NT2/D1 (cell line): ENCODE results near the gene HOXB9.

Experiments
- SUZ12 ChIP-seq: IDR thresholded peaks from 2 replicates; pipeline ENCODE4 v1.6.1; 2011; ENCODE audit not compliant: insufficient read length, insufficient read depth; ENCODE audit errors: extremely low read depth
- YY1 ChIP-seq: IDR thresholded peaks from 2 replicates; pipeline ENCODE4 v1.6.1; 2011; ENCODE audit not compliant: insufficient read length, insufficient read depth
- ZNF274 ChIP-seq: IDR thresholded peaks from 2 replicates; pipeline ENCODE4 v1.6.1; 2011; ENCODE audit warnings: mild to moderate bottlenecking, low read depth, low read length

GRCh38 chr17:48612456-48612853 lies 13.7 kb downstream of the HOXB9 start:
- no peak for TF ChIP-seq YY1
- TF ChIP-seq ZNF274, result no peak
- TF ChIP-seq SUZ12, result no peak
